Measurements from ENCODE around the gene G2E3.
"Not testable (repeated sequence)": the region's sequence is repeated elsewhere in the genome, so short reads cannot be mapped to it uniquely, and the experiment has no call there.

Gene G2E3

GRCh38 chr14:30604696-30605095, 45.7 kb downstream of the G2E3 start:
- DNase-seq (ENCODE audit: low read depth) = not testable (repeated sequence)

GRCh38 chr14:30607156-30607780, 48.3 kb downstream of the G2E3 start:
- DNase-seq (ENCODE audit: low read depth) = no peak

GRCh38 chr14:30608533-30609006, 49.6 kb downstream of the G2E3 start:
- no peak for DNase-seq (ENCODE audit: low read depth)

- no peak for DNase-seq (ENCODE audit: low read depth)
These were observed 51.9 kb downstream of the G2E3 start for GRCh38 chr14:30610787-30611343.

GRCh38 chr14:30614155-30614554, 55.2 kb downstream of the G2E3 start:
- DNase-seq (ENCODE audit: low read depth) = no peak

GRCh38 chr14:30620178-30620577, 61.2 kb downstream of the G2E3 start:
- peak; percentile 73 for DNase-seq (ENCODE audit: low read depth)

GRCh38 chr14:30621354-30621939, 62.5 kb downstream of the G2E3 start:
- DNase-seq (ENCODE audit: low read depth) = no peak

GRCh38 chr14:30621940-30622830, 63.2 kb downstream of the G2E3 start, which contains the start of gene SCFD1:
Gene SCFD1, plus strand, starts transcription at chr14:30622319. Its CDS starts 20 bp downstream, at chr14:30622339.
- peak; percentile 49 for DNase-seq (ENCODE audit: low read depth)

GRCh38 chr14:30623412-30624131, 64.6 kb downstream of the G2E3 start:
- no peak for DNase-seq (ENCODE audit: low read depth)

- no peak for DNase-seq (ENCODE audit: low read depth)
These were observed 65.1 kb downstream of the G2E3 start for GRCh38 chr14:30624132-30624423.

GRCh38 chr14:30625533-30625932, 66.6 kb downstream of the G2E3 start:
- no peak for DNase-seq (ENCODE audit: low read depth)

- DNase-seq (ENCODE audit: low read depth) = not testable (repeated sequence)
These were observed 70.5 kb downstream of the G2E3 start for GRCh38 chr14:30629432-30629831.

GRCh38 chr14:30630248-30630647, 71.3 kb downstream of the G2E3 start:
- no peak for DNase-seq (ENCODE audit: low read depth)

- no peak for DNase-seq (ENCODE audit: low read depth)
These were observed 73.8 kb downstream of the G2E3 start for GRCh38 chr14:30632730-30633129.

- no peak for DNase-seq (ENCODE audit: low read depth)
These were observed 80.0 kb downstream of the G2E3 start for GRCh38 chr14:30638926-30639325.

GRCh38 chr14:30641207-30641606, 82.2 kb downstream of the G2E3 start:
- no peak for DNase-seq (ENCODE audit: low read depth)

- DNase-seq (ENCODE audit: low read depth) = not testable (repeated sequence)
These were observed 85.5 kb downstream of the G2E3 start for GRCh38 chr14:30644462-30644861.

- no peak for DNase-seq (ENCODE audit: low read depth)
These were observed 86.6 kb downstream of the G2E3 start for GRCh38 chr14:30645600-30645999.

- DNase-seq (ENCODE audit: low read depth) = no peak
These were observed 89.5 kb downstream of the G2E3 start for GRCh38 chr14:30648471-30648870.

GRCh38 chr14:30651937-30652336, 93.0 kb downstream of the G2E3 start:
- DNase-seq (ENCODE audit: low read depth) = no peak

- DNase-seq (ENCODE audit: low read depth) = no peak
These were observed 96.2 kb downstream of the G2E3 start for GRCh38 chr14:30655124-30655523.

- DNase-seq (ENCODE audit: low read depth) = no peak
These were observed 96.7 kb downstream of the G2E3 start for GRCh38 chr14:30655658-30656057.
